Fibroblast of mammary gland (primary cell): ENCODE results near the gene DDB1.

Experiments
- DNase-seq: peaks from one replicate; pipeline ENCODE4 v3.0.0-alpha.2; 2010; ENCODE audit warnings: low read depth
- H3K4me3 ChIP-seq: 2 replicates; pipeline ENCODE4 v1.5.1; 2011; ENCODE audit warnings: low read depth, mild to moderate bottlenecking, low read length, moderate library complexity; ENCODE audit not compliant: control insufficient read depth
- TF ChIP-seq, protein P1 (sequence below): conservative IDR thresholded peaks from 2 replicates; pipeline ENCODE4 v1.5.1; 2011; ENCODE audit warnings: low read depth, low read length, inconsistent platforms; ENCODE audit not compliant: control insufficient read depth, insufficient read depth

DDB1 gene

DNA sequence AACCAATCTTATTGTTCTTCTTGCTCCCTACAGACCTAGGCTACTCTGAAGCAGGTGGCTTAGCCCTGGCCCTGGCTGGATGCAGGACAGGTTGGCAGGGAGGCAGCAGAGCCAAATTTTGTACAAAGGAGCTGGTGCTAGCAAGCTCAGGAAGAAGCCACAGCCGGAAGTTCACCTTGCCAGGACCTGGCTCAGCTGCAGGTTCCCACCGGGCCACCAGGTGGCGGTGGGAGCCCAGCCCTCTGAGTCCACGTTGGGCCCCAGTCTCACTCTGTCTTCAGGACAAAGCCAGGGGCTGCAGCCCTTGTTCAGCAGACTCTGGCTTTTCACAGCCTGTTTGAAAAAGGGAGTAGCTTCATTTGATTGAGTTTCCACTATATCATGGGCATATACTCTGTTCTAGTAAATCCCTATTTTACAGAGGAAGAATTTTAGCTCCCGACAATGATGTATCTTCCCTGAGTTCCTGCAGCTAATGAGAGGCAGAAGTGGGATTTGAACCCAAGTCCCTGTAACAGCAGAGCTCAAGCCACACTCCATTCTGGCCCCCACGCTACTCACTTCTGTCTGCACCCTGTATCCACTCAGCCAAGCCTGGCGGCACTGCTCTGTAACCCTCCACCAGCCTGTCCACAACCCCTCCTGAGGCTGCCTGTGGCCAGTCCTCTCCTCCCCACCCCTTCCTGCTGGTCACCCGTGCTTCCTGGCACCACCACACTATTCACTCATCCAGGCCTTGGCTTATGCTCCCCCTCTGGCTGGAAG lies 3.4 kb upstream of the DDB1 start:
- peak; percentile 70 for DNase-seq
- TF ChIP-seq, protein P1, sequence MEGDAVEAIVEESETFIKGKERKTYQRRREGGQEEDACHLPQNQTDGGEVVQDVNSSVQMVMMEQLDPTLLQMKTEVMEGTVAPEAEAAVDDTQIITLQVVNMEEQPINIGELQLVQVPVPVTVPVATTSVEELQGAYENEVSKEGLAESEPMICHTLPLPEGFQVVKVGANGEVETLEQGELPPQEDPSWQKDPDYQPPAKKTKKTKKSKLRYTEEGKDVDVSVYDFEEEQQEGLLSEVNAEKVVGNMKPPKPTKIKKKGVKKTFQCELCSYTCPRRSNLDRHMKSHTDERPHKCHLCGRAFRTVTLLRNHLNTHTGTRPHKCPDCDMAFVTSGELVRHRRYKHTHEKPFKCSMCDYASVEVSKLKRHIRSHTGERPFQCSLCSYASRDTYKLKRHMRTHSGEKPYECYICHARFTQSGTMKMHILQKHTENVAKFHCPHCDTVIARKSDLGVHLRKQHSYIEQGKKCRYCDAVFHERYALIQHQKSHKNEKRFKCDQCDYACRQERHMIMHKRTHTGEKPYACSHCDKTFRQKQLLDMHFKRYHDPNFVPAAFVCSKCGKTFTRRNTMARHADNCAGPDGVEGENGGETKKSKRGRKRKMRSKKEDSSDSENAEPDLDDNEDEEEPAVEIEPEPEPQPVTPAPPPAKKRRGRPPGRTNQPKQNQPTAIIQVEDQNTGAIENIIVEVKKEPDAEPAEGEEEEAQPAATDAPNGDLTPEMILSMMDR: peak; percentile 96

DNA sequence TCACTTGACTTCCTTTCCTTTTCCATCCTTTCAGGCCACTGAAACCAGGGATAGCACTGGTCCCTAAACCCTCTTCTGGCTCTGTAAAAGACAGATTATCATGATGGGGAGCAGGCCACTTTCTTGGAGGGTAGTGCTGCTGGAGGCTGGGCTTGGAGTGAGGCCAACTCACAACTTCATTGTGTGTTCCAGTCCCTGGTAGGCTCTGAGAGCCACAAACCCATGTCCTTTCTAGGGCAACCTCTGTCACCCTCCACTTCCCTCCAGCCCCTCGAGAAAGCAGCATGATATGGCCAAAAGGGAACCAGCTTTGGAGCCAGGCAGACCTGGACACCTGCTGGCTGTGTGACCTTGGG lies 2.4 kb upstream of the DDB1 start:
- TF ChIP-seq, protein P1: no peak
- DNase-seq: no peak
- H3K4me3 ChIP-seq: no peak overlapping the region

More for the DNA sequence above, 3.4 kb upstream of the DDB1 start:
- no peak overlapping the region for H3K4me3 ChIP-seq

DNA sequence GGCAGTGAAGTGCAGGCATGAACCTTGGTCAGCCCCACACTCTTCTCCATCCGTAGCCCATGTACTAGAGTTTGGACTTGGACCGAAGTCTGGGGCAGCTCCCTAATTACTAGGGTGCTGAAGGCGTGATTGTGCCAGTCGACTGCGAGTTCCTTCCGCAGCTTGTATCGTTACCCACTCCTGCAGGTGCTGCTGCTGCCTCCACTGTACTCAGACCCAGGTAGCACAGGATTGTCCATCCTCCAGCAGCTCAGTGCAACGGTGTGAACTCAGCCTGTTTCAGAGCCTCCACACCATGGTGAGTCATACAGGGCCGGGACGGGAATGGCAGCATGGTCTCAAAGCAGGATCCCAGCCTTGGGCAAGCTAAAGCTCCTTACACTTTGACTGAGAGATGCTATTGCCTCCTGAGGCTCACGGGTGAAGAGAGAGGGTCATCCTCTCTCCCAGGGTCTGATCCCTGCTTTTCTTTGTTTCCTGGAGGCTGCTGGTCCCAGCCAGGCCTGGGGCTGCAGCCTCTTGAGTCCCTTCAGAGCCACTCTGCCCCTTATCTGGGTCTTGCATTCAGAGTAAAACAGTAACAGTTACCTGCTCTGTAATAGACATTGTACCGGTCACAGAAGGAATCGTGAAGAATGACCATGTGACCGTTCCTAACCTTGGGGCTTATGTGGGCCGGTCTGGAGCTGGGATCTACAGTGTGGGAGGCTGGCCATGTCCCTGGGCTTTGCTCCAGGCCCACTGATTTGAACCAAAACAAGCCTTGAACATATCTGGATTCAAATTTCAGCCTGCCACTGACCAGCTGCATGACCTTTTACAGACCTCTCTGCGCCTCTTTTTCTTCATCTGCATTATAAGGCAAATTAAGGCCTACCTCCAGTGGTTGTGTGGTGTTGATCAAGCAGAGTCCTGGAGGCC lies 1.8 kb upstream of the DDB1 start:
- H3K4me3 ChIP-seq: no peak overlapping the region
- TF ChIP-seq, protein P1: no peak
- peak; percentile 66 for DNase-seq

DNA sequence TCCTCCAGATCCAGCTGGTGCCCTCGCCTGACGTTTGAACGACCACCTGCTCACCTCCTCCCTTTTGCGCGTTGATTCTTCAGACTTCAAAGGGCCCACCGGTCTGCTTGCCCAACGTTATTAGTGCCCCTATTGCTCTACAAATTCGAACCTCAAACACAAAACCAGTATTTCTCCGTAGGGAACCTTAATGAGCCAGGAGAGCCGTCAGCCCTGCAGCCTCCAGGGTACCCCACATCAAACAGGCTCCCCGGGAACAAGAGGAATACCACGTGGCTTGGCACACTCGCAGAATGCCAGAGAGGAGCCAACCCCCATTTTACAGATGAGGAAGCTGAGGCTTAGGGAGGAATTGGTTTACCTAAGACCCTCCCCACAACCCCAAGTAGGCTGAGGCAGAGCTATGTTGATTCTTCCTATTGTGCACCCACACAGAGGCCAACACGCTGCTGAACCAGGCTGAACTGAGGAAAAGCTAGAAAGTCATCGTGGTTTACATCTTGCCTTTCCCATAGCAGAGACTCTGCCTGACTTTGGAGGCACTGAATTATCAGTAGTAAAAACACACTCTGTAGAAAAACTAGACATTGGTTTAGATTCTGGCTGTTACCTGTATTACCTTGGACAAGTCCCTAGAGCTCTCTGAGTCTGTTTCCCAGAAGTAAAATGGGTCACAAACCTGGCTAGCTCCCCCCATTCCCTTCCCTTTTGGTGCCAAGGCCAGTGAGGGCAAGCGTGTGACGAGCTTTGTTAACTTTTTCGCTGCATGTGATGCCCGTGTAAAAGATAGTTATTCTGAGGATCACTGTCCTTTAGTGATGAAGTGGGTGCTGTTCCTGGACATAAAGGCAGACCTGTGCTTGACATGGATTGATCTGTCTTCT lies 887 bp upstream of the DDB1 start:
- H3K4me3 ChIP-seq: peak overlapping the region; percentile 89
- no peak for DNase-seq
- TF ChIP-seq, protein P1: no peak

DNA sequence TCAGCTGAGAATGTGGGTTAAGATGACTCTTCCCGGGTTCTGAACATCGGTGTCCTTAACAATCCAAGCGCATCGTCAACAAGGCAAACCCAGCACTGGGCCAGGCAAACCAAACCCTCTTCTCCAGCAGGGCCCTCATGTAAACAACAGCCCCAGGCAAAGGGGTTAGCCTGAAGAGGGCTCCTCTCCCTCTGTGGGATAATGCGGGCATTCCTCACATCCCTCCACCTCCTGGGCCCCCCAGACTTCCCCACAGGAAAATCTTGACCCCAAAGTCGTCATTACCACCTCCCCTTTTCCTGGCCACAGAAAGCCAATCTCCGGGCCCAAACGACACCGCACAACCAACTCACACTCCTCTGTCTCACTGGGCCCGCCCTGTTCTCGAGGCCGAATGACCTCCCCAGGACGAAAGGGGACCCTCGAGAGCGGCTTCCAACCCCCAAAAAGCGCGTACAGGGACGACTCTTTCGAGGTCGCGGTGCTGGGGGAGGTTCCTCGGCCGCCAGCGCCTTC lies 566 bp downstream of the DDB1 start:
- TF ChIP-seq, protein P1: no peak
- peak overlapping the region; percentile 89 for H3K4me3 ChIP-seq
- DNase-seq: peak; percentile 21

DNA sequence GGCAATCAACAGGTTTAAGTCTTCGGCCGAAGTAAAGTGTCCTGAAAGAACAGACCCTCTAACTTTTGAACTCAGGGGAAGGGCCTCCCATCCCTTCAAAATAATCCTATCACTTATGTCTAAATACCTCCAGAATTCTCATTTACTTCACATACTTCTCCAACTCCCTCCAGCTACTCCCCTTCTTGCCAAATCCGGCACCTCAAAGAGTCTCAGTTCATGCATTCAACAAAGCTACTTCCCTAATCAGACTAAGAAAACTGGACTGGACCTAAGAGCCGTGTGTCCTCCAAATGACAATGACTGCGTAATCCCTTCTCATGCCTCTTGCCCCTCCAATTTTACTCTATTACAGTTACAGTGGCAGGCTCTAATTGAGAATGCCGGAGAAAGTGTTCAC lies 1.3 kb downstream of the DDB1 start:
- peak overlapping the region; percentile 89 for H3K4me3 ChIP-seq
- no peak for DNase-seq
- TF ChIP-seq, protein P1: no peak
